SU-DHL-6 (cell line): Measurements from ENCODE around the gene PTPN12.

Experiments used
- H2AFZ ChIP-seq: fragments of 200-600 bp; sonication (generic); 2 replicates; pipeline ENCODE4 v1.6.1; 2014; ENCODE audit warnings: low read depth, mild to moderate bottlenecking, moderate library complexity, mixed read lengths, antibody characterized with exemption, low read length; ENCODE audit not compliant: severe bottlenecking
- H3F3A ChIP-seq: fragments of 200-600 bp; shearing (Covaris generic); 2 replicates; pipeline ENCODE4 v1.6.0; 2016; ENCODE audit warnings: antibody characterized with exemption, mild to moderate bottlenecking; ENCODE audit not compliant: insufficient read depth
- H3K27ac ChIP-seq: fragments of 200-600 bp; sonication (generic); 2 replicates; pipeline ENCODE4 v1.5.1; 2016; ENCODE audit warnings: low read depth, mild to moderate bottlenecking, low read length, moderate library complexity, mixed read lengths
- H3K27me3 ChIP-seq: fragments of 200-600 bp; sonication (generic), shearing (Covaris generic); 2 replicates; pipeline ENCODE4 v1.6.0; 2014; ENCODE audit warnings: mild to moderate bottlenecking, low read length
- H3K36me3 ChIP-seq: fragments of 200-600 bp; sonication (generic); 2 replicates; pipeline ENCODE4 v1.6.1; 2014; ENCODE audit warnings: mild to moderate bottlenecking, low read length, mixed read lengths
- H3K4me2 ChIP-seq: fragments of 300-600, 200-600 bp; shearing (Covaris generic), sonication (generic); 2 replicates; pipeline ENCODE4 v1.6.0; 2014; ENCODE audit warnings: low read length, low read depth, mild to moderate bottlenecking; ENCODE audit not compliant: poor library complexity, severe bottlenecking
- H3K4me3 ChIP-seq: fragments of 200-600 bp; sonication (generic); 2 replicates; pipeline ENCODE4 v1.5.1; 2014; ENCODE audit warnings: antibody characterized with exemption, low read length, mild to moderate bottlenecking, mixed read lengths; ENCODE audit not compliant: insufficient read depth, poor library complexity, severe bottlenecking
- H3K79me2 ChIP-seq: fragments of 200-600 bp; sonication (generic); 2 replicates; pipeline ENCODE4 v1.6.1; 2014; ENCODE audit warnings: mild to moderate bottlenecking, low read length, moderate library complexity; ENCODE audit not compliant: insufficient read depth
- H3K9ac ChIP-seq: fragments of 200-600 bp; sonication (generic); 2 replicates; pipeline ENCODE4 v1.7.0; 2014; ENCODE audit warnings: mild to moderate bottlenecking, low read length
- H3K9me2 ChIP-seq: fragments of 200-600 bp; sonication (generic); replicated peaks from 2 replicates; pipeline ENCODE4 v1.6.1; 2014; ENCODE audit warnings: low read length; ENCODE audit not compliant: insufficient read depth
- H3K9me3 ChIP-seq: fragments of 200-600 bp; sonication (generic); 2 replicates; pipeline ENCODE4 v1.6.1; 2014; ENCODE audit warnings: low read length, mixed read lengths; ENCODE audit not compliant: insufficient read depth
- H4K20me1 ChIP-seq: fragments of 200-600 bp; sonication (generic); 2 replicates; pipeline ENCODE4 v1.6.1; 2014; ENCODE audit warnings: low read depth, mild to moderate bottlenecking, antibody characterized with exemption, low read length, moderate library complexity, mixed read lengths
- CTCF ChIP-seq: fragments of 200-600 bp; sonication (generic); IDR thresholded peaks from one replicate; pipeline ENCODE4 v1.5.1; 2017; ENCODE audit warnings: antibody characterized with exemption, mild to moderate bottlenecking, low read length, moderate library complexity; ENCODE audit not compliant: insufficient read depth, poor library complexity, severe bottlenecking
- EZH2phosphoT487 ChIP-seq: fragments of 200-600 bp; sonication (generic), shearing (Covaris generic); conservative IDR thresholded peaks from 2 replicates; pipeline ENCODE4 v1.6.1; 2018; ENCODE audit warnings: mild to moderate bottlenecking, antibody characterized with exemption, low read length, moderate library complexity, mixed read lengths

PTPN12 gene

DNA sequence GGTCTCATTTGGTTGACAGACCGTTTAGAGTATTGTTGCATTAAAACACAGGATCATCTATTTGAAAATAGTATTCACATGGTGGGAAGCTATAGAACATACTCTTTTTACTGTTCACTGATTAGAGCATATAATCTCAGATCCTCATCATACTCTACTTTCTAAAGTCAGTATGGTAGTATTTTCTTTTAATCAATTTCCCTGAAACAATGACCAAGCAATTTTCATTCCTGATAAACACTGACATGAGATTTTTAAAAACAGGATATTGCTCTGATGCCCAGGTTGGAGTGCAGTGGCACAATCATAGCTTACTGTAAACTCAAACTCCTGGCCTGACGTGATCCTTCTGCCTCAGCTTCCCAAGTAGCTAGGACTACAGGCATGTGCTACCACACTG, 63.9 kb downstream of the PTPN12 start:
- no peak overlapping the region for H3K4me3 ChIP-seq
- H2AFZ ChIP-seq, result no peak overlapping the region
- no peaks in the 10 kb centered on the region for H3K9me2 ChIP-seq
- H3K9ac ChIP-seq, result no peak overlapping the region
- no peaks in the 10 kb centered on the region for H3F3A ChIP-seq
- H4K20me1 ChIP-seq, result no peaks in the 10 kb centered on the region
- no peaks in the 10 kb centered on the region for H3K9me3 ChIP-seq
- no peaks in the 10 kb centered on the region for H3K27me3 ChIP-seq
- no peak overlapping the region for H3K27ac ChIP-seq
- TF ChIP-seq CTCF, result no peak
- TF ChIP-seq EZH2phosphoT487, result no peak
- no peak overlapping the region for H3K4me2 ChIP-seq
- H3K79me2 ChIP-seq, result no peaks in the 10 kb centered on the region
- no peaks in the 10 kb centered on the region for H3K36me3 ChIP-seq

- no peak overlapping the region for H2AFZ ChIP-seq
- no peaks in the 10 kb centered on the region for H3K36me3 ChIP-seq
- H3K4me2 ChIP-seq, result no peak overlapping the region
- H4K20me1 ChIP-seq, result no peaks in the 10 kb centered on the region
- no peak overlapping the region for H3K9ac ChIP-seq
- no peaks in the 10 kb centered on the region for H3F3A ChIP-seq
- no peak for TF ChIP-seq EZH2phosphoT487
- no peak for TF ChIP-seq CTCF
- H3K9me3 ChIP-seq, result no peaks in the 10 kb centered on the region
- H3K4me3 ChIP-seq, result no peak overlapping the region
- H3K27me3 ChIP-seq, result no peaks in the 10 kb centered on the region
- H3K27ac ChIP-seq, result no peak overlapping the region
- no peaks in the 10 kb centered on the region for H3K79me2 ChIP-seq
- no peaks in the 10 kb centered on the region for H3K9me2 ChIP-seq
These were observed 69.5 kb downstream of the PTPN12 start for GRCh38 chr7:77606562-77606961.

DNA sequence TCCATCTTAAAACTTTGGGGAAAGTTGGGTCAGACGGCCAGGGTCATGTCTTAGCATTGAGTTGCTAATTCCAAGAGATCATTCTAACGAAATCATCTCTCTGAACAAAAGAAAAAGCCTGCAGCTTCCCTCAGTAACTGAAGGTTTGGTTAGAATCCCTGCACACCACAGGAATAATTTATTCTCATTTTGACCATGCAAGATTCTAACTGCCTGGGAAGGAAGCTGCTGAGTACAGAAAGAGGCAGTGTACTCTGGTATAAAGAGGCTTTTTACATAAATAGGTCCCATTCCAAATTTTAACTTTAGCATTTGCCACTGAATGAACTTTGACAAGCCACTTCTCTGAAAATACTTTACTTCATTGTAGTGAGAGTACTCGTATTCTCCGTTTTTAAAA, 82.2 kb downstream of the PTPN12 start:
- H3K9me3 ChIP-seq, result no peaks in the 10 kb centered on the region
- no peak overlapping the region for H3K4me3 ChIP-seq
- H3K27me3 ChIP-seq, result no peaks in the 10 kb centered on the region
- no peak overlapping the region for H3K27ac ChIP-seq
- H3K36me3 ChIP-seq, result 0 out of 2 replicates have a peak, but pooled peaks cover 3% of the 10 kb centered on the region
- H2AFZ ChIP-seq, result no peak overlapping the region
- no peaks in the 10 kb centered on the region for H3K9me2 ChIP-seq
- H3F3A ChIP-seq, result no peaks in the 10 kb centered on the region
- no peak overlapping the region for H3K4me2 ChIP-seq
- no peak overlapping the region for H3K9ac ChIP-seq
- TF ChIP-seq CTCF (no peak), EZH2phosphoT487 (no peak)
- H3K79me2 ChIP-seq, result no peaks in the 10 kb centered on the region
- H4K20me1 ChIP-seq, result no peaks in the 10 kb centered on the region
